Mesenchymal stem cell (in vitro differentiated cells and primary cell): ENCODE measurements around the gene PIAS4.

Experiments
- DNase-seq: peaks from one replicate; pipeline ENCODE4 v3.0.0-alpha.2; 2013
- H2AFZ ChIP-seq: one replicate; pipeline ENCODE4 v1.6.1; 2013; ENCODE audit warnings: low read depth, mild to moderate bottlenecking, control low read depth, inconsistent platforms, low read length, moderate library complexity
- H2AK5ac ChIP-seq: 2 replicates; pipeline ENCODE4 v1.6.1; 2013; ENCODE audit warnings: low read length, moderate library complexity, mild to moderate bottlenecking, inconsistent platforms; ENCODE audit not compliant: severe bottlenecking
- H2BK120ac ChIP-seq: one replicate; pipeline ENCODE4 v1.6.1; 2013; ENCODE audit warnings: low read depth, mild to moderate bottlenecking, inconsistent platforms, low read length, moderate library complexity
- H2BK12ac ChIP-seq, 2 experiments: one replicate each; pipeline ENCODE4 v1.6.1; 2013; ENCODE audit warnings: inconsistent platforms in 2 of 2, low read length in 2 of 2, mild to moderate bottlenecking in 2 of 2, moderate library complexity in 2 of 2, control low read depth in 1 of 2
- H2BK15ac ChIP-seq: one replicate; pipeline ENCODE4 v1.6.1; 2013; ENCODE audit warnings: mild to moderate bottlenecking, low read depth, inconsistent platforms; ENCODE audit not compliant: poor library complexity, severe bottlenecking
- H2BK5ac ChIP-seq: 2 replicates; pipeline ENCODE4 v1.6.1; 2013; ENCODE audit warnings: low read depth, mild to moderate bottlenecking, low read length, control low read depth, inconsistent platforms; ENCODE audit not compliant: poor library complexity, severe bottlenecking
- H3K14ac ChIP-seq, 2 experiments: one replicate each; pipeline ENCODE4 v1.6.1; 2013; ENCODE audit warnings: inconsistent platforms in 2 of 2, low read length in 2 of 2, control low read depth in 1 of 2, mild to moderate bottlenecking in 1 of 2, moderate library complexity in 1 of 2
- H3K18ac ChIP-seq, 2 experiments: one replicate each; pipeline ENCODE4 v1.6.1; 2013; ENCODE audit warnings: inconsistent platforms in 2 of 2, low read length in 2 of 2, control low read depth in 1 of 2, low read depth in 1 of 2, mild to moderate bottlenecking in 1 of 2
- H3K23ac ChIP-seq, 2 experiments: one replicate each; pipeline ENCODE4 v1.6.1; 2013; ENCODE audit warnings: inconsistent platforms in 2 of 2, low read length in 2 of 2, mild to moderate bottlenecking in 2 of 2, moderate library complexity in 2 of 2, control low read depth in 1 of 2
- H3K27ac ChIP-seq: 2 replicates; pipeline ENCODE4 v1.5.1; 2013; ENCODE audit warnings: mild to moderate bottlenecking, moderate library complexity, low read length, control low read depth, inconsistent platforms; ENCODE audit not compliant: poor library complexity, severe bottlenecking
- H3K27me3 ChIP-seq, 2 experiments: 2 replicates each; pipeline versions ENCODE4 v1.6.1 to v1.7.0; 2013; ENCODE audit warnings: low read length in 2 of 2, mild to moderate bottlenecking in 2 of 2, moderate library complexity in 2 of 2, control low read depth in 1 of 2, inconsistent platforms in 1 of 2; ENCODE audit not compliant: control insufficient read depth in 1 of 2, insufficient read depth in 1 of 2
- H3K36me3 ChIP-seq, 2 experiments: 2 replicates each; pipeline versions ENCODE4 v1.6.1 to v1.7.0; 2013; ENCODE audit warnings: low read length in 2 of 2, control low read depth in 1 of 2, inconsistent platforms in 1 of 2, low read depth in 1 of 2, mild to moderate bottlenecking in 1 of 2; ENCODE audit not compliant: insufficient read depth in 2 of 2, control insufficient read depth in 1 of 2
- H3K4ac ChIP-seq, 2 experiments: one replicate each; pipeline ENCODE4 v1.6.1; 2013; ENCODE audit warnings: inconsistent platforms in 2 of 2, low read length in 2 of 2, mild to moderate bottlenecking in 2 of 2, moderate library complexity in 2 of 2, control low read depth in 1 of 2, low read depth in 1 of 2
- H3K4me1 ChIP-seq: 2 replicates; pipeline ENCODE4 v1.6.1; 2013; ENCODE audit warnings: low read depth, low read length, control low read depth; ENCODE audit not compliant: control insufficient read depth, insufficient read depth
- H3K4me2 ChIP-seq: 2 replicates; pipeline ENCODE4 v1.6.1; 2013; ENCODE audit warnings: low read length, mild to moderate bottlenecking, inconsistent platforms; ENCODE audit not compliant: poor library complexity, severe bottlenecking
- H3K4me3 ChIP-seq, 2 experiments: 2 replicates each; pipeline versions ENCODE4 v1.5.1 to v1.7.0; 2013; ENCODE audit warnings: low read length in 2 of 2, mild to moderate bottlenecking in 2 of 2, control low read depth in 1 of 2, low read depth in 1 of 2; ENCODE audit not compliant: insufficient read depth in 1 of 2
- H3K79me1 ChIP-seq: replicated peaks from 2 replicates; pipeline ENCODE4 v1.6.1; 2013; ENCODE audit warnings: mild to moderate bottlenecking, control low read depth, low read length, inconsistent platforms; ENCODE audit not compliant: poor library complexity, severe bottlenecking
- H3K9ac ChIP-seq: 2 replicates; pipeline ENCODE4 v1.7.0; 2013; ENCODE audit warnings: mild to moderate bottlenecking, low read length, moderate library complexity
- H3K9me3 ChIP-seq: 2 replicates; pipeline ENCODE4 v1.7.0; 2013; ENCODE audit warnings: mild to moderate bottlenecking, low read length; ENCODE audit not compliant: control insufficient read depth
- H4K8ac ChIP-seq: one replicate; pipeline ENCODE4 v1.6.1; 2013; ENCODE audit warnings: inconsistent platforms, mild to moderate bottlenecking, low read length, moderate library complexity
- H4K91ac ChIP-seq: one replicate; pipeline ENCODE4 v1.6.1; 2013; ENCODE audit warnings: mild to moderate bottlenecking, low read length, inconsistent platforms
- WGBS: methylation state at CpG from one replicate; pipeline ENCODE4 v1.1.7; 2013; ENCODE audit warnings: mixed read lengths; 5-methylcytosine and 5-hydroxymethylcytosine counted together

The PIAS4 gene

DNA sequence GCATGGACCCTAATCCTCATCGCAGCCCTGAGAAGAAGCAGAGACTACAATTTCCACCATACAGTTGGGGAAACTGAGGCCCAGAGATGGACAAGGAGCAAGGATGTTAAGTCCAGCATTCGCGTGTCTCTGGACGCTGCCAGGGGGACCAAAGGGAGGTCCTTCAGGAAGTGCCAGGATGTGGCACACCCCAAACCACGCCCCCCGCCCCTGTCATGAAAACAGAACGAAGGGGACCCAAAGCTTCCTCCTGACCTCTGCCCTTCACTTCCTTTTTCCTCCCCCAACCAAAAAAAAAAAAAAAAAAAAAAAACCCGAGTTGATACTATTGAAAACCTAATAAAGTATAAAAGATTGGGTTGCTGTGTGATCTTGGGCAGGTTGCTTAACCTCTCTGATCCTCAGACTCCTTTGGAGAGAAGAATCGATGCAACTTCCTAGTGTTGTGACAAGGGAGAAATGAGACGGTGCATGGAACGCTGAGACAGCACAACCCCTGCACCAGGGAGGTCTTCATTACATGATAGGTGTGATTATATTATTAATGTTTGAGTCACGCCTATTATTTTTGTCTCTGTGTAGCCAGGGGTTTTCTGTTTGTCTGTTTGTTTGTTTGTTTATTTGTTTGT is 61.9 kb downstream of the PIAS4 start:
- H3K4me3 ChIP-seq, result no peak overlapping the region
- H4K91ac ChIP-seq, result no peak overlapping the region
- 76% methylated on average over 9 of the region's 12 CpGs for WGBS
- no peak overlapping the region for H2BK12ac ChIP-seq
- H3K9ac ChIP-seq, result no peak overlapping the region
- peaks cover 0 to 3% of the 10 kb centered on the region in 2 experiments for H3K36me3 ChIP-seq
- H2AK5ac ChIP-seq, result no peak overlapping the region
- no peak overlapping the region for H3K4ac ChIP-seq
- no peak for DNase-seq
- H3K9me3 ChIP-seq, result no peaks in the 10 kb centered on the region
- H3K18ac ChIP-seq, result no peak overlapping the region
- no peak overlapping the region for H3K23ac ChIP-seq
- H2BK5ac ChIP-seq, result no peak overlapping the region
- no peaks in the 10 kb centered on the region for H3K79me1 ChIP-seq
- H4K8ac ChIP-seq, result no peak overlapping the region
- no peak overlapping the region for H2BK15ac ChIP-seq
- no peak overlapping the region for H3K14ac ChIP-seq
- H3K27ac ChIP-seq, result no peak overlapping the region
- peaks cover 8% of the 10 kb centered on the region for H3K4me1 ChIP-seq
- no peaks in the 10 kb centered on the region for H3K27me3 ChIP-seq
- no peak overlapping the region for H3K4me2 ChIP-seq
- no peak overlapping the region for H2BK120ac ChIP-seq
- H2AFZ ChIP-seq, result no peak overlapping the region

DNA sequence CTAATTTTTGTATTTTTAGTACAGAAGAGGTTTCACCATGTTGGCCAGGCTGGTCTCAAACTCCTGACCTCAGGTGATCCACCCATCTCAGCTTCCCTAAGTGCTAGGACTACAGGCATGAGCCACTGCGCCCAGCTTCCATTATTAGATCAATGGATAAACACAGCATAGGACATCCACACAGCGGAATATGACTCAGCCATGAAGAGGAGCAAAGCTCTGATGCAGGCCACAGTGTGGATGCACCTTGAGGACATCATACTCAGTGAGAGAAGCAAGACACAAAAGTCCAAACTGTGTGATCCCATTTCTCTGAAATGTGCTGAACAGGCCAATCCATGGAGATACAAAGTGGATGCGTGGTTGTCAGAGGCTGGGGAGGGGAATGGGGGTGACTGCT is 64.1 kb downstream of the PIAS4 start:
- Histone ChIP-seq H2BK5ac (no peak overlapping the region), H3K14ac (no peak overlapping the region), H4K8ac (no peak overlapping the region), H3K9me3 (no peaks in the 10 kb centered on the region), H3K4ac (no peak overlapping the region), H3K4me3 (no peak overlapping the region), H2AK5ac (no peak overlapping the region), H2BK120ac (no peak overlapping the region), H3K4me1 (peaks cover 8% of the 10 kb centered on the region), H4K91ac (no peak overlapping the region), H2BK15ac (no peak overlapping the region), H3K36me3 (no peaks in the 10 kb centered on the region), H3K79me1 (no peaks in the 10 kb centered on the region), H3K23ac (no peak overlapping the region), H3K27ac (no peak overlapping the region), H3K9ac (no peak overlapping the region), H3K4me2 (no peak overlapping the region), H2AFZ (no peak overlapping the region), H2BK12ac (no peak overlapping the region), H3K27me3 (no peaks in the 10 kb centered on the region), H3K18ac (no peak overlapping the region)
- DNase-seq, result no peak
- WGBS, result 98% methylated on average over 3 of the region's 3 CpGs

DNA sequence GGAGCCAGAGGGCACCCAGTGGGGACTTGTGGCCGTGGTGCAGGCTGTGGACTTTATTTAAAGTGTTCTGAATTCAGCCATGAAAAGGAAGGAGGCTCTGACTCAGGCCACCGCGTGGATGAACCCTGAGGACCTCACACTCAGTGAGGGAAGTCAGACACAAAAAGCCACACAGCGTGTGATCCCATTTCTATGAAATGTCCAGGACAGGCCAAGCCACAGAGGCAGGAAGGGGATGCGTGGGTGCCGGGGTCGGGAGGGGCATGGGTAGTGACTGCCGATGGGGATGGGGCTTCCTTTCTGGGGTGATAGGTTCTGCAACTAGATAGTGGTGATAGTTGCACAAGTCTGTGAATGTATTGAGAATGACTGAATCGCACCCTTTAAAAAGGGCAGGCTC is 67.8 kb downstream of the PIAS4 start:
- H3K23ac ChIP-seq, result no peak overlapping the region
- no peak overlapping the region for H2AK5ac ChIP-seq

DNA sequence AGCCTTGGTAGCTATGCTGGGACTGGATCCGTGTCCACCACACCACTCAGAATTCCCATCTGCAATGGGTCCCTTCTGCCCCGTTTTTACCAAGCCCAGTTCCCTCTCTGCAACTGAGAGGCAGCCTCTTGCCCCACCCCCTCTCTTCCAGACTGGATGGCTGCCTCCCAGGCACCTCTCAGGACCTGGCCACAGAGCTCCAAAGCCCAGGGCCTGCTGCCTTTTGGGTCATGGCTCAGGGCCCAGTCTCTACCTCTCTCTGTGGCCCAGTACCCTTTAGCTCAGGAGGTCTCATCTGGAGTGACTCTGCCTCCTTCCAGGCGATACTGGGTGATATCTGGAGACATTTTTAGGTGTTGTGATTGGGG is 69.5 kb downstream of the PIAS4 start:
- no peak overlapping the region for H3K27ac ChIP-seq
- H3K4ac ChIP-seq, result no peak overlapping the region
- H3K23ac ChIP-seq, result no peak overlapping the region
- no peak overlapping the region for H2BK15ac ChIP-seq
- no peak overlapping the region for H4K91ac ChIP-seq
- DNase-seq, result no peak
- peak overlapping the region; percentile 61 for H4K8ac ChIP-seq
- no peak overlapping the region for H3K4me3 ChIP-seq
- no peaks in the 10 kb centered on the region for H3K27me3 ChIP-seq
- H3K79me1 ChIP-seq, result no peaks in the 10 kb centered on the region
- H3K36me3 ChIP-seq, result no peaks in the 10 kb centered on the region
- peak overlapping the region in 1 of 2 experiments; percentile 18 for H3K14ac ChIP-seq
- no peak overlapping the region for H2AK5ac ChIP-seq
- no peaks in the 10 kb centered on the region for H3K9me3 ChIP-seq
- H2BK120ac ChIP-seq, result no peak overlapping the region
- H3K9ac ChIP-seq, result no peak overlapping the region
- H2BK5ac ChIP-seq, result no peak overlapping the region
- H3K18ac ChIP-seq, result peak overlapping the region in 1 of 2 experiments; percentile 5
- 79% methylated on average over 3 of the region's 3 CpGs for WGBS
- no peak overlapping the region for H3K4me2 ChIP-seq
- peak overlapping the region; percentile 62 for H2AFZ ChIP-seq
- H3K4me1 ChIP-seq, result peaks cover 5% of the 10 kb centered on the region
- no peak overlapping the region for H2BK12ac ChIP-seq

More for the DNA sequence above, 67.8 kb downstream of the PIAS4 start:
- Histone ChIP-seq H3K4me1 (peaks cover 5% of the 10 kb centered on the region), H3K4ac (no peak overlapping the region), H2BK5ac (no peak overlapping the region), H4K91ac (no peak overlapping the region), H3K9me3 (no peaks in the 10 kb centered on the region), H3K18ac (no peak overlapping the region), H2BK15ac (no peak overlapping the region), H3K27ac (no peak overlapping the region), H4K8ac (no peak overlapping the region), H3K4me2 (no peak overlapping the region), H3K14ac (no peak overlapping the region), H3K36me3 (no peaks in the 10 kb centered on the region), H3K9ac (no peak overlapping the region), H2BK12ac (no peak overlapping the region), H3K27me3 (no peaks in the 10 kb centered on the region), H3K79me1 (no peaks in the 10 kb centered on the region), H3K4me3 (no peak overlapping the region), H2BK120ac (peak overlapping the region; percentile 34), H2AFZ (no peak overlapping the region)
- DNase-seq, result no peak
- 87% methylated on average over 9 of the region's 9 CpGs for WGBS
